CD1c-positive myeloid dendritic cell (primary cell): ENCODE measurements around the gene PGLYRP1.

Experiments
- DNase-seq: peaks from one replicate; pipeline ENCODE4 v3.0.0-alpha.2; 2016; ENCODE audit errors: extremely low spot score

Gene PGLYRP1

GRCh38 chr19:46000491-46001246, 22.2 kb downstream of the PGLYRP1 start:
- DNase-seq, result peak; percentile 38

DNA sequence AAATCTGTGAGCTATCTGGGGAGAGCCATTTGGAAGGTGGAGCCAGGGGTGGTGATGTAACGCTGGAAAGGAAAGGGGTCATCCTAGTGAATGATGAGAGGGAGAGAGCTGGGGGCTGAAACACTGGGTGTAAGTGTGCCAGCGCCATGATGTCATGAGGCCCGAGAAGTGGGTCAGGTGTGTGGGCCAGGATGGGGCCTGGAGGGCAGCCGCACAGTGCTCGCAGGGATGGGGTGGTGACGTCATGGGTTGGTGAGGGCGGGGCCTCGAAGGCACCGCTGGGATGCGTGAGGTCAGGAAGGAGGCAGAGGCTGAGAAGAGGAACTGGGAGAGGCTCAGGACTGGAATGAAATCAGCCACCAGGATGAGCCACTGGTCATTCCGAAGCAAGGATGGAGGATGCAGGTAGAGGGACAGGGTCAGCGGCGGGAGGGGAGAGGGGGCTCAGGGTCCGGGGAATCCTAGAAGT, 23.2 kb downstream of the PGLYRP1 start:
- peak; percentile 69 for DNase-seq

DNA sequence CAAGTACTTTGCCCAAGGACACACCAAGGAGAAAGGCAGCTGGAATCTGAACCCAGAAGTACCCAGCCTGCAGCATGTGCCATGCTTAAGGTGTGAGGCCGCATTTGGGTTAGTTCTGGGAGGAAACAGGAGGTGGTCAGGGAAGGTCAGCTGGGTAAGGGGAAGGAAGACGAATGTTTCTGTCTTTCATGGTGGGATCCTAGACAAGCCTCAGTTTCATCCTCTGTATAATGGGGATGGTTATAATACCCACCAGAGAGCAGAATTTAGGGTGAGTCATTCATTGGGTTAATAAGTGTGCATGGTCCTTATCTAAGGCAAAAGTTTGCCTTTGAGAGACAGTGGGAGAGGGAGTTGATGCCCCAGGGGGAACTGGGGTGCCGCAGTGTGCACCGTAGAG, 24.0 kb downstream of the PGLYRP1 start:
- DNase-seq, result no peak

DNA sequence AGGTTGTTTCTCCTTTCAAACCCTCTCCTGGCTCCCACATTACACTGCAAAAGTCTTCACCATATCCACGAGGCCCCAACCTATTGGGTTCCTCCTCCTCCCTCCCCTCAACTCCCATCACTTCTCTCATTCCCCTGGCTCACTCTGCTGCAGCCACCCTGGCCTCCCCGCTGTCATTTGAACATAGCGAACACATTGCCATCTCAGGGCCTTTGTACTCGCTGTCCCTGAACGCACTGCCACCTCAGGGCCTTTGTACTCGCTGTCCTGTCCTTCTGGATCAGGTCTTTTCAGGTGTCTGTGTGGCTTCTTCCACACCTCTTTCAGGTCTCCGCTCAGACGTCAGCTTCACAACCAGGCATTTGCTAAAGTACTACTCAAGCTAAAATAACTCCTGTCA, 25.9 kb downstream of the PGLYRP1 start:
- no peak for DNase-seq

GRCh38 chr19:45995715-45996385, 27.0 kb downstream of the PGLYRP1 start:
- DNase-seq, result no peak

DNA sequence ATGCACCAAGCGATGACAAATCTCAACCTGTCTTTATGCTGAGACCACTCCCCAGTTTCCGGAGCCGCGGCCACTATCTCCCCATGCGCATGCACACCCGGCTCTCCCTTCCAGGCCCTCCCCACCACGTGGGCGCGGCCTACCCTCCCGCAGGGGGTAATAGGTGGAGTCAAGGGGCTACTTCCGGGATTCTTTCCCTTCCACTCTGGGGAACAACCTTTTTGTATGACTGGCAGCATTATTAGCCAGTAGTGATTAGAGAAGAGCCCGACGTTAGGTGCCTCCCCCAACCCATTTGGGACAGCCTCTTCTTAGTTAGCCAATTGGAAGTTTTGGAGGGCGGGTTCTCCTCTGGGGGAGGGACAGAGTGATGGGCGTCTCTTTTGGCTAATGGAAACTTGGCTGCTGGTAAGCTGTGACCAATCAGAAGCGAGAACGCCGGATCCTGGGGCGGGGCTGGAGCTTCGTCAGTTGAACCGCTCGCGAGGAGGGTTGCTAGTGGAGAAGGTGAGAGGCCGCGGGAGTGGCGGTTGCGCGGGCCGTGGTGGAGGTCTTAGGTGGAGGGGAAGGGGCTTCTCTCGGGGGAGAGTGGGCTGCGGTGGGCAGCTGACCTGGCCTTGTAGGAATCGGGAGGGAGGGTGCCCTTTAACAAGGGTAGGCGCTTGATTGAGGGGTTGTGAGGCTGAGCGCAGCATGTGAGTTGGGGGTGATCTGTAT, 27.7 kb downstream of the PGLYRP1 start, which contains the start of gene CCDC61:
Gene CCDC61, plus strand, starts transcription at position 470 of the 717 bp plus-strand sequence. CDS start 7,552 bp downstream, outside the sequence.
- peak; percentile 100 for DNase-seq

DNA sequence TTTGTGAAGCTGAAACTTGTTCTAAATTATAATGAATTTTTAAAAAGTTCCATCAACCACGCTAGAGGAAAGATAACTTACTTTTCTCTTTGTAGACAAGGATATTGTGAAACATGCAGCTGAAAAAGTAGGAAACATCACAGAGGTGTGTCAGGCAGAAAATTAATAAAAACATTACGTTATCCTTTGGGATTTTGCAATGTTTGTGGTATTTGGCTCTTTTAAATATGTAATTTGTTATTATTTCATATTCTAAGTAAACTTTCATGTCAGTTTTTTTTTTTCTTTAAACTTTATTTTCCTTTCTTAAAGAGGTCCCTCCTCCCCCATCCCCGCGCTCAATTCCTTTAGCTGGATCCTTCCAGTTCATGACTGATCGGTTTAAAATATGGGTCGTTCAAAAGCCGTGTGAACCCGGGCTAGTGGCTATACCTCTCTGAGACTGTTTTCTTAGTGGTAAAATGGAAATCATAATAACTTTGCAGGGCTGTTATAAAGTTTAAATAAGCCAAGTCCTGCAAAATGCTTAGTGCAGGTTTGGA, 28.3 kb downstream of the PGLYRP1 start:
- peak; percentile 19 for DNase-seq

DNA sequence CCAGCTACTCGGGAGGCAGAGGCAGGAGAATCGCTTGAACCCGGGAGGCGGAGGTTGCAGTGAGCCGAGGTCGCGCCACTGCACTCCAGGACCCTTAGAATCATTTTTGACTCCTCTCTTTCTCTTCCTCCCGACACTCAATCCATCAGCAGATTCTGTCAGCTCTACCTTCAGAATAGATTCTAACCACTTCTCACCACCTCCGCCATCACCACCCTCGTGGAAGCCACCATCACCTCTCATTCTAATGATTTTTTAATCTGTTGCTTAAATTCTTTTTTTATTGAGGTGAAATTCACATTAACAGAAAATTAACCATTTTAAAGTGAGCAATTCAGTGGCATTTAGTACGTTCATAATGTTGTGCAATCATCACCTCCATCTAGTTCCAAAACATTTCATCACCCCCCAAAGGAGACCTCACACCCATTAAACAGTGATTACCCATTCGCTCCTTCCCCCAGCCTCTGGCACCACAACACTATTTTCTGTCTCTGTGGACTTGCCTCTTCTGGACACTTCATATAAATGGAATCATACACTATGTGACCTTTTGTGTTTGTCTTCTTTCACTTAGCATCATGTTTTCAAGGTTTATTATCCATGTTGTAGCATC, 32.6 kb downstream of the PGLYRP1 start:
- DNase-seq, result no peak

DNA sequence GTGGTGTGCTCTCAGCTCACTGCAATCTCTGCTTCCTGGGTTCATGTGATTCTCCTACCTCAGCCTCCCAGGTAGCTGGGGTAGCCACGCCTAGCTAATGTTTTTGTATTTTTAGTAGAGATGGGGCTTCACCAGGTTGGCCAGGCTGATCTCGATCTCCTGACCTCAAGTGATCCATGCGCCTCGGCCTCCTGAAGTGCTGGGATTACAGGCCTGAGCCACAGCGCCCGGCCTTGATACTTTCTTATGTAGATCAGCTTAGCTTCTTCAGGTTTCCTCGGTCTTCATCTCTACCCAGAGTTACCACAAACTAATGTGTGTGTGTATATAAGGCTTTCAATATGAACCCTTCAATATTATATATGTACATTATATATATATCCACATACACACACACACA, 37.5 kb downstream of the PGLYRP1 start:
- no peak for DNase-seq

DNA sequence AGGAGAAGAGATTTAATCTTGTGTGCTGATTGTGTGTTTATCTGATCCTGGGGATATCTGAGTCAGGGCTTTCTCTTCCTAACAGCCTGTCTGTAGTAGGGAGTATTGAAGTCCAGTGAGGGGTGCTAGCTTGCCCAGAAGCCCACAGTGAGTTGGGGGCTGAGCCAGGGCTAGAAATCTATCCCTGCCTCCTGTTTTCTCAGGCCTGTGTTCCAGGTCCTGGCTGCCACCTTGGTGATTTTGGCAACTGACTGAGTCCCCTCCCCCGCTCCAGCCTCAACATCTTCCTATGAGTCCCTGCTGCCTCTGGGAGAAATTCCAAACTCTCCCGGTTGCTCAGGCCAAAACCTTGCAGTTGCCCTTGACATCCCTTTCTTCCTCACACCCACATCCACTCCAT, 41.5 kb downstream of the PGLYRP1 start:
- no peak for DNase-seq

DNA sequence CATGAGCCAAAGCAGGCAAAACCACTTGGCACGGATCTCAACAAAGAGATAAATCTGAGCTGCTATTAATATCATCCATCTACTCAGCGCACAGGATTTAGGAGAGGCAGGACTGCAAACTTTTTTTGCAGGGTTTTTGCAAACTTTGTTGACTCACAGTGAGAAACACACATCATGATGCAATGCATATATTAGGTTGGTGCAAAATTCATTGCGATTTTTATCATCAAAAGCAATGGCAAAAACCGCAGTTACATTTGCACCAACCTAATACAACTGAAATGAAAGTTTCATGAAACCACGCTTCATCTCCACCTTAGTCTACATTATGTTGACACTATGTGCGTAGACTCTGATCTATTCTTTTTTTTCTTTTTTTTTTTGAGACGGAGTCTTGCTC, 44.7 kb downstream of the PGLYRP1 start:
- DNase-seq, result no peak

DNA sequence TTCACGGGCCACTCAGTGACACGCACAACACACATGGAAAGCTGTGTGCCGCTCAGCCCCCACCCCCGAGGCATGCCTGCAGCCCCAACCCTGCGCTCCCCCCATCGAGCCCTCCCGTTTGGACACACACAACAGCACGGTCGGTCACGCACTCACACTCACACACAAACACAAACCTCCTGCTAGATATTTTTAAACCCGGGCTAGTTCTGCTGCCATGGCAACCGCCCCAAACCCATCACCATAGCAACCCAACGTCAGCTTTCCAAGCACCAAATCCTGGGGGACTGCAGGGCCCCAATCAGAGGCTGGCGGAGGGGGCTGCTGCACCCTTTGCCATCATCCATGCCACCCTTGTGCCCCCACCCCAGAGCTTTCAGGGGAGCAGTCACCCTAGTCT, 46.7 kb downstream of the PGLYRP1 start:
- DNase-seq, result no peak

DNA sequence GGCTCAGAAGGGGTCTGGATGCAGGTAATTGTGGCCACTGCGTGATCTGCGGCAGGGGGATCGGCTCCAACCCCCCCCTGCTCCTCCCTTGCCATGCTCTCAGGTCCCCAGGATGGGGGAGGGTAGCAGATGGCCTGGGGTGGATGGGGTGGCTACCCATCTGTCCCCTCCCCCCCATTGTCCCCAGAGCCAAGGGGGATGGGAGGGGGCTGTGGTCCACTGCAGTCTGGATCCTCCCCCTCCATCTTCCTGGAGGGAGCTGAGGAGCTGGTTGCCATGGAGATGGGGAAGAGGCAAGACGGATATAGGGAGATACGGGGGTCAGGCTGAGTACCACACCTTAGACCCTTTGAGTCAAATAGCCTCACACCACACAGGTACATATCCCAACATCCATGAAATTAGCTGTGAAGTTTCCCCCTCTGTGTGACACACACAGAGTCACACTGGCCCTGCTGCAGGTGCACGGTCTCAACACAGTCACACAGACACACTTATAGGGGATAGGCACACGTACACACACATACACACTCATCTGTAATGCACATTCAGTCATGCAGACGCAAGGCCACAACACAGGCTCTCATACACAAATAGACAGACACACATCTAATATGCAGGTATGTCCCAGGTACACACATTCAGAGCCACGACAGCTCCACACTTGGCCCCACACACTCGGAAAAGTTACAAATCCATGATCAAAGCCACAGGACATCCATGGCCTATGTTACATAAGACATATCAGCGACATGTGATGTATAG, 47.4 kb downstream of the PGLYRP1 start:
- DNase-seq, result no peak

- peak; percentile 8 for DNase-seq
Observed at GRCh38 chr19:45973553-45974338, 49.1 kb downstream of the PGLYRP1 start, which contains the start of gene NOVA2. NOVA2 (minus strand) TSS chr19:45973865; CDS start chr19:45973351, 514 bp downstream.

DNA sequence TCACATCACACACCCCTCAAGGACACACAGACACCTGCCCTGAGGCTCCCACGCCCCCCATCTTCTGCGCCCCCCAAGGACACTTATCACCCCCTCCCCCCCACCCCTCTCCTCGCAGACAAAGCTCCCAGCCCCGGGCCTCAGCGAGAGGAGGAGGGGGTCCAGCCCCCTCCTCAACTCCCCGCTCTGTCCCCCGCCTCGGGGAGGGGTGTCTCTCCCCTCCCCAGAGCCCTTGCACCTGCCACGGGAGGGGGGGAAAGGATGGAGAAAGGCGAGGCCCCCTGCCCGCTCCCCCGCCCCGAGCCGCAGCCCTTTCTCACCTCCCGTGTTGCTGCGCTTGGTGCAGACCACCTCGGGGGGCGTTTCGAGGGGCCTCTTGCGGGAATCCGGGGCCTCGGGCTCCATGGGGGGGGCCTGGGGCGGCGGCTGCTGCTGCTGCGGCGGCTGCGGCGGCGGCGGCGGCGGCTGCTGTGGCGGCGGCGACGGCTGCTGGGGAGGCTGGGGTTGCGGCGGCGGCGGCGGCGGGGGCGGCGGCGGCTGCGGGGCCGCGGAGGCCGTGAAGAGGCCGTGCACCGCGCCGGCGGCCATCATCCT, 49.8 kb downstream of the PGLYRP1 start:
- no peak for DNase-seq

- DNase-seq, result peak; percentile 73
Observed at GRCh38 chr19:45972081-45972946, 50.5 kb downstream of the PGLYRP1 start.

DNA sequence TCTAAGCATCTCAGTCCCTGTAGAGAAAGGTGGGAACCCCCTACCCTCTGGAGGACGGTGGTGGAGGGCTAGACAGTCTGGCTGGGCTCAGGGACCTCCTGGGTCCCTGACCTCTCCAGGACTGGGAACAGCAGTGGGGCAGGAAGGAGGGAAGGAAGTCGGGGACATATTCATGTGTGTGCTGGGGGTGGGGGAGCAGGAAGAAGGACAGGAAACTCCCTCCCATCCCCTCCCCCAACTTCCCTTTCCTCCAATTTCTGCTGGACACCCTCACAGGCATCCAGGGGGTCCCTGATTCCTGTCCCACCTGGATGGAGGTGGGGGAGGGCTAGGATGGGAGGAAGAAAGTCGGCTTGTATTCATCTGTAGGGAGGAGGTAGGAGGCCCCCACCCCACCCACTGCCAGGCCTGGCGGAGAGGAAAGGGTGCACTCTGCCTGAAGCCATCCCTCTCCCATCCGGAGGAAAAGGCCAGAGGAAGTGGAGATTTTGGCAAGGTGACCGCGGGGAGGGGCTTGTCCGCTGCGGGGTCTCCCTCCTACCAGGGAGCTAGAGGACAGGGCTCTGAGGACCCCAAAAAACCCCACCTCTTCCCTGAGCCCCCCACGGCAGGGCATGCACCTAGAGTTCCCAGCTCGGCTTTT, 51.5 kb downstream of the PGLYRP1 start:
- DNase-seq, result no peak

DNA sequence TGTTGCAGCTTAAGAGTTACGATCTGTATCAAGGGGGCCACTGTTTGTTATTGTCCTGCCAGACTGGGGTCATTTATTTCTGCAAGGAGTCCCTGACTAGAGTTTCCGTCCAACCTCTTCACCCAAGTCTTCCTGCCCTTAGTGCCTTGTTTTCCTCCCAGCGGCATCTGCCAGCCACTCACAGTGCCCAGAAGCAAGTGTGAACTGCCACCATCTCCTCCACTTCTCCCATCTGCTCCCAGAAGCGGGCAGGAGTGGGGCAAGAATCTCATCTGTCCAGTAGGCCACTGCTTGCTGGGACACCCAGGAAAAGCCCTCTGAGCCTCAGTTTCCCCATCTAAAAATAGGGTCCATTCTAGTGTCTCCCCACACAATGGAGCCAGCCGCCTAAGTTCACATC, 53.2 kb downstream of the PGLYRP1 start:
- DNase-seq, result no peak
